K562 (cell line): ENCODE data around the gene COL24A1.

Experiments
- ZFP36 ChIP-seq: fragments of 150-350 bp; IDR thresholded peaks from 2 replicates; pipeline ENCODE4 v1.6.1; 2018; ENCODE audit warnings: low read length, low read depth; ENCODE audit not compliant: partially characterized antibody
- ZZZ3 ChIP-seq: fragments of 450-650 bp; IDR thresholded peaks from 2 replicates; pipeline ENCODE4 v1.6.1; 2016; ENCODE audit warnings: antibody characterized with exemption, mild to moderate bottlenecking, moderate library complexity

DNA sequence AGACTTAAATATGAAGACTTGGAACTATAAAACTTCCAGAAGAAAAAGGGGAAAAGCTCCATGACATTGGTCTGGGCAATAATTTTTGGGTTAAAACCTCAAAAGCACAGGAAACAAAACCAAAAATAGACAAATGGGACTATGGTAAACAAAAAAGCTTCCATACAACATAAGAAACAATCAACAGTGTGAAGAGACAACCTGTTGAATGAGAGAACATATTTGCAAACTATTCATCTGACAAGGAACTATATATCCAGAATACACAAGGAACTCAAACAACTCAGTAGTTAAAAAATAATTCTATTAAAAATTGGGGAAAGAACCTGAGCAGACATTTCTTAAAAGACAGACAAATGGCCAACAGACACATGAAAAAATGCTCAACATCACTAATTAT, 255.7 kb downstream of the COL24A1 start:
- no peak for TF ChIP-seq ZZZ3
- TF ChIP-seq ZFP36, result no peak
